ENCODE data around the gene STT3A.

The STT3A gene

GRCh38 chr11:125649465-125650166 is 57.0 kb downstream of the STT3A start:
- DNase-seq (ENCODE audit: insufficient read length, low spot score) (no peak), FAIRE-seq (no peak)

GRCh38 chr11:125662689-125663088 is 70.0 kb downstream of the STT3A start:
- FAIRE-seq: no peak
- no peak for DNase-seq (ENCODE audit: insufficient read length, low spot score)

DNA sequence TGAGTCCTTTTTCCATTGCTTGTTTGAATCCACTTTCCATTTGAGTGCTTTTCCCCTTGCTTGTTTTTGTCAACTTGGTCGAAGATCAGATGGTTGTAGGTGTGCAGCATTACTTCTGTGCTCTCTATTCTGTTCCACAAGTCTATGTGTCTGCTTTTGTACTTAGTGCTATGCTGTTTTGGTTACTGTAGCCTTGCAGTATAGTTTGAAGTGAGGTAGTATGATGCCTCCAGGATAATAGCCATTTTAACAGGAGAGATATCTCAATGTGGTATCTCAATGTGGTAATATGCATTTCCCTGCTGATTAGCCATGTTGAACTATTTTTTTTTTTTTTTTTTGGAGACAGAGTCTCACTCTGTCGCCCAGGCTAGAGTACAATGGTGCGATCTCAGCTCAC is 71.3 kb downstream of the STT3A start:
- DNase-seq (ENCODE audit: insufficient read length, low spot score) (no peak), FAIRE-seq (no peak)

GRCh38 chr11:125667151-125667550 is 74.5 kb downstream of the STT3A start:
- DNase-seq (ENCODE audit: insufficient read length, low spot score) (no peak), FAIRE-seq (peak; percentile 60)

GRCh38 chr11:125670172-125670571 is 77.5 kb downstream of the STT3A start:
- FAIRE-seq (no peak), DNase-seq (ENCODE audit: insufficient read length, low spot score) (no peak)

GRCh38 chr11:125671561-125671960 is 78.9 kb downstream of the STT3A start:
- DNase-seq (ENCODE audit: insufficient read length, low spot score) (no peak), FAIRE-seq (no peak)

Data from GM19239 (cell line).